GM13977 (cell line): ENCODE results near the gene TMEM252.
A peak's percentile ranks its signal among the peaks of the same experiment; 100 is the strongest.

Experiments
- DNase-seq: peaks from one replicate; pipeline ENCODE4 v3.0.0; 2012; ENCODE audit warnings: low spot score
- CTCF ChIP-seq: IDR thresholded peaks from 2 replicates; pipeline ENCODE4 v1.5.1; 2012; ENCODE audit warnings: mild to moderate bottlenecking, control low read depth; ENCODE audit not compliant: insufficient read depth; ENCODE audit errors: extremely low read depth, missing control alignments
- in situ Hi-C: fragments of 300-500 bp; cut with MboI; formaldehyde crosslinking; loops from one replicate; pipeline ENCODE4 v1.12.0; 2022; ENCODE audit warnings: low sequenced_read_pairs, low pct_unique_long_range_greater_than_20kb, mixed read lengths, inconsistent platforms; ENCODE audit not compliant: unreplicated experiment

The TMEM252 gene

GRCh38 chr9:68575817-68576216 is 35.1 kb upstream of the TMEM252 start:
- in situ Hi-C loops: no loop called here
- TF ChIP-seq CTCF: no peak
- DNase-seq: no peak

DNA sequence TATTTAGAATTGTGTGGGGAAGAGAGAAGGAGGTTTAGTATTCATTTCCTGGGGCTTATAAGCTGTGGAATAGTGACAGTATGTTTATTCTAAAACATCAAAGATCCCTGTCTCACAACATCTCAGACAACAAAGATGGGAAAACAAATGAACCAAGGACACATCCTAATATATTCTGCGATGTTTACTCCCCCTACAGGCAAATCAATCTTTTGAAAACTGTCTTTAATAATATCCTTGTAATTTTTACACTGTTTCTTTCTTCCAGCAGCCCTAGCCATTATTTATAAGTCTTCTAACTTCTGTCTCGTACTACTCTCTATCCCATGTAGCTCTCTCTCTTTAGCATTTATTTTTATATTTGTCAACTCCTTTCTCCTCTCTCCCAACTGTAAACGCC is 33.5 kb upstream of the TMEM252 start:
- peak; percentile 12 for TF ChIP-seq CTCF
- DNase-seq: no peak
- in situ Hi-C loops: no loop called here

GRCh38 chr9:68567565-68567964 is 26.9 kb upstream of the TMEM252 start:
- in situ Hi-C loops: no loop called here
- no peak for TF ChIP-seq CTCF
- no peak for DNase-seq

DNA sequence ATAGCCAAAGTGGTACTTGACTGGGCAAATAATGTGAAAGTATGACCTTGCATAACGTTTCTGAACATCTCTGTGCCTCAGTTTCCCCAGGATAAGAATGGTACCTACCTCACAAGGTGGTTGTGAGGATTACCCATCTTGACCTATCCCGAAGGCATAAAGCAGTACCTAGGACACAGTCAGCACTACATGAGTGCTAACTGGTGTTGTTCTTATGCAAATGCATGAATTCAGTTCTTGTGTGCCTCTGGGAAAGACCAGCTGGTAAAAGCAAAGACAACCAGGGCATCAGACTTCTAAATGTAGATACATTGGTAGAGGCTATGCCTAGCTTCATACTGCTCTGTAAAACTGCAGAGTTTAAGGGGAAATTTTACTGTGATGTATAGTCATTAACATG is 21.8 kb upstream of the TMEM252 start:
- in situ Hi-C loops: no loop called here
- no peak for TF ChIP-seq CTCF
- DNase-seq: no peak

DNA sequence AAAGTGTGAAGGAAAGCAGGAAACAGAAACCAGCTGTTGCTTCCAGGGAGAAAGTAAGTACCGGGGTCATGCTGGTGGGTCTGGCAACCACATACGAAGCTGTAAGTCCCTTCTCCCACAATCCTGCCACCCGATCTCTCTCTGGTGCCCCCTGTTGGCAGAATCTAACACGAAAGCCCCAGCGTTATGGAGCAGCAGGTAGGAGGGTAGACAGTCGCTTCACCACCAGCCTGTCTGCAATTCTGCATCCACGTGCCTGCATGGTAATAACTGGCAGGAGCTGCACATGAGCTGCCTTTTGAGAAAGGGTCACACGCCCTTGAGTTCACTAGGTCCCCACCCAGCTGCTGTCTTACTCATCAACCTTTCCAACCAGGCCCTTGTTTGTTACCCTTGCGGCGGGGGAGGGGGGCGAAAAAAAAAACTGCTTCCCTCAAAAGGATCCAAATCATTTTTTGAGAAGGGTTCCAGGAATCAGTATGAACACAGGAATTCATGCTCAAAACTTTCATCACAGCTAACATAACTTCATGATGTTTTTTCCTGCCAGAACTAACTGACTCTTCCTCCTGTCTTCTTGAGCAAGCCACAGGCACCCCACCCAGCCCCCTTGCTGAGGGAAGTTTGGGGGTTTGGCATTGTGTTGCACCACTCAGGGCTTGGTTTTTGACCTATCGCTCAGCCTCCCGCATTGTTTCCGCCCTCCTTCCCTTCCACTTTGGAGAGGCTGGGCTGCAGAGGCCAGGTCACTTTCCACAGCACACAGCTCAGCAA is 19.6 kb upstream of the TMEM252 start:
- peak; percentile 67 for TF ChIP-seq CTCF
- in situ Hi-C loops: no loop called here
- peak; percentile 50 for DNase-seq

- no peak for DNase-seq
- in situ Hi-C loops: no loop called here
- no peak for TF ChIP-seq CTCF
Measured at GRCh38 chr9:68558545-68558944, 17.9 kb upstream of the TMEM252 start.
